WTC11 (cell line): Measurements from ENCODE around the gene ACTN2.

Source experiments
- CREB1 ChIP-seq: sonication (generic); formaldehyde crosslinking; IDR thresholded peaks from 2 replicates; pipeline ENCODE4 v1.8.0; 2023; ENCODE audit warnings: mild to moderate bottlenecking, missing genetic modification reagents
- CTCF ChIP-seq: fragments of 200-600 bp; IDR thresholded peaks from 2 replicates; pipeline ENCODE4 v1.8.0; 2022; ENCODE audit warnings: antibody characterized with exemption
- NR3C1 ChIP-seq: sonication (generic); formaldehyde crosslinking; conservative IDR thresholded peaks from 2 replicates; pipeline ENCODE4 v1.8.1; 2023; ENCODE audit warnings: low read depth, mild to moderate bottlenecking, missing genetic modification reagents
- SOX15 ChIP-seq: fragments of 250-450 bp; sonication (Bioruptor Pico); IDR thresholded peaks from 2 replicates; pipeline ENCODE4 v1.9.0; 2021; ENCODE audit warnings: mild to moderate bottlenecking
- TCF7 ChIP-seq: sonication (generic); formaldehyde crosslinking; IDR thresholded peaks from 2 replicates; pipeline ENCODE4 v1.8.0; 2022; ENCODE audit warnings: mild to moderate bottlenecking, low read depth, missing genetic modification reagents, moderate library complexity
- USF1 ChIP-seq: sonication (generic); formaldehyde crosslinking; IDR thresholded peaks from 2 replicates; pipeline ENCODE4 v1.8.0; 2022; ENCODE audit warnings: mild to moderate bottlenecking, missing genetic modification reagents
- USF2 ChIP-seq: sonication (generic); formaldehyde crosslinking; IDR thresholded peaks from 2 replicates; pipeline ENCODE4 v1.8.1; 2023; ENCODE audit warnings: mild to moderate bottlenecking, missing genetic modification reagents, moderate library complexity
- ZNF263 ChIP-seq: sonication (generic); formaldehyde crosslinking; IDR thresholded peaks from 2 replicates; pipeline ENCODE4 v1.8.1; 2022; ENCODE audit warnings: low read depth, mild to moderate bottlenecking, moderate library complexity, missing genetic modification reagents
- TF ChIP-seq, protein P1 (sequence below): sonication (generic); formaldehyde crosslinking; conservative IDR thresholded peaks from 2 replicates; pipeline ENCODE4 v1.8.1; 2023; ENCODE audit warnings: mild to moderate bottlenecking, low read depth, missing genetic modification reagents, moderate library complexity
- TF ChIP-seq, protein P2 (sequence below): sonication (generic); formaldehyde crosslinking; IDR thresholded peaks from 2 replicates; pipeline ENCODE4 v1.8.1; 2023; ENCODE audit warnings: mild to moderate bottlenecking, moderate library complexity, missing genetic modification reagents

- TF ChIP-seq USF2 = no peak
- TF ChIP-seq USF1 (CRISPR knock-in tag) = no peak
- TF ChIP-seq CTCF = no peak
- no peak for TF ChIP-seq NR3C1 (CRISPR knock-in tag)
- TF ChIP-seq, protein P1, sequence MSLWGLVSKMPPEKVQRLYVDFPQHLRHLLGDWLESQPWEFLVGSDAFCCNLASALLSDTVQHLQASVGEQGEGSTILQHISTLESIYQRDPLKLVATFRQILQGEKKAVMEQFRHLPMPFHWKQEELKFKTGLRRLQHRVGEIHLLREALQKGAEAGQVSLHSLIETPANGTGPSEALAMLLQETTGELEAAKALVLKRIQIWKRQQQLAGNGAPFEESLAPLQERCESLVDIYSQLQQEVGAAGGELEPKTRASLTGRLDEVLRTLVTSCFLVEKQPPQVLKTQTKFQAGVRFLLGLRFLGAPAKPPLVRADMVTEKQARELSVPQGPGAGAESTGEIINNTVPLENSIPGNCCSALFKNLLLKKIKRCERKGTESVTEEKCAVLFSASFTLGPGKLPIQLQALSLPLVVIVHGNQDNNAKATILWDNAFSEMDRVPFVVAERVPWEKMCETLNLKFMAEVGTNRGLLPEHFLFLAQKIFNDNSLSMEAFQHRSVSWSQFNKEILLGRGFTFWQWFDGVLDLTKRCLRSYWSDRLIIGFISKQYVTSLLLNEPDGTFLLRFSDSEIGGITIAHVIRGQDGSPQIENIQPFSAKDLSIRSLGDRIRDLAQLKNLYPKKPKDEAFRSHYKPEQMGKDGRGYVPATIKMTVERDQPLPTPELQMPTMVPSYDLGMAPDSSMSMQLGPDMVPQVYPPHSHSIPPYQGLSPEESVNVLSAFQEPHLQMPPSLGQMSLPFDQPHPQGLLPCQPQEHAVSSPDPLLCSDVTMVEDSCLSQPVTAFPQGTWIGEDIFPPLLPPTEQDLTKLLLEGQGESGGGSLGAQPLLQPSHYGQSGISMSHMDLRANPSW (CRISPR knock-in tag) = no peak
- TF ChIP-seq, protein P2, sequence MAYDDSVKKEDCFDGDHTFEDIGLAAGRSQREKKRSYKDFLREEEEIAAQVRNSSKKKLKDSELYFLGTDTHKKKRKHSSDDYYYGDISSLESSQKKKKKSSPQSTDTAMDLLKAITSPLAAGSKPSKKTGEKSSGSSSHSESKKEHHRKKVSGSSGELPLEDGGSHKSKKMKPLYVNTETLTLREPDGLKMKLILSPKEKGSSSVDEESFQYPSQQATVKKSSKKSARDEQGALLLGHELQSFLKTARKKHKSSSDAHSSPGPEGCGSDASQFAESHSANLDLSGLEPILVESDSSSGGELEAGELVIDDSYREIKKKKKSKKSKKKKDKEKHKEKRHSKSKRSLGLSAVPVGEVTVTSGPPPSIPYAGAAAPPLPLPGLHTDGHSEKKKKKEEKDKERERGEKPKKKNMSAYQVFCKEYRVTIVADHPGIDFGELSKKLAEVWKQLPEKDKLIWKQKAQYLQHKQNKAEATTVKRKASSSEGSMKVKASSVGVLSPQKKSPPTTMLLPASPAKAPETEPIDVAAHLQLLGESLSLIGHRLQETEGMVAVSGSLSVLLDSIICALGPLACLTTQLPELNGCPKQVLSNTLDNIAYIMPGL (CRISPR knock-in tag) = no peak
- TF ChIP-seq SOX15 = no peak
- TF ChIP-seq CREB1 (CRISPR knock-in tag) = no peak
- TF ChIP-seq TCF7 = no peak
- no peak for TF ChIP-seq ZNF263 (CRISPR knock-in tag)
Observed at GRCh38 chr1:236645016-236645680, 41.2 kb upstream of the ACTN2 start.
